ENCODE results near the gene CYP24A1.

The CYP24A1 gene

GRCh38 chr20:54119744-54120143, 54.0 kb downstream of the CYP24A1 start:
- TF ChIP-seq, protein P1, sequence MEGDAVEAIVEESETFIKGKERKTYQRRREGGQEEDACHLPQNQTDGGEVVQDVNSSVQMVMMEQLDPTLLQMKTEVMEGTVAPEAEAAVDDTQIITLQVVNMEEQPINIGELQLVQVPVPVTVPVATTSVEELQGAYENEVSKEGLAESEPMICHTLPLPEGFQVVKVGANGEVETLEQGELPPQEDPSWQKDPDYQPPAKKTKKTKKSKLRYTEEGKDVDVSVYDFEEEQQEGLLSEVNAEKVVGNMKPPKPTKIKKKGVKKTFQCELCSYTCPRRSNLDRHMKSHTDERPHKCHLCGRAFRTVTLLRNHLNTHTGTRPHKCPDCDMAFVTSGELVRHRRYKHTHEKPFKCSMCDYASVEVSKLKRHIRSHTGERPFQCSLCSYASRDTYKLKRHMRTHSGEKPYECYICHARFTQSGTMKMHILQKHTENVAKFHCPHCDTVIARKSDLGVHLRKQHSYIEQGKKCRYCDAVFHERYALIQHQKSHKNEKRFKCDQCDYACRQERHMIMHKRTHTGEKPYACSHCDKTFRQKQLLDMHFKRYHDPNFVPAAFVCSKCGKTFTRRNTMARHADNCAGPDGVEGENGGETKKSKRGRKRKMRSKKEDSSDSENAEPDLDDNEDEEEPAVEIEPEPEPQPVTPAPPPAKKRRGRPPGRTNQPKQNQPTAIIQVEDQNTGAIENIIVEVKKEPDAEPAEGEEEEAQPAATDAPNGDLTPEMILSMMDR (IDR thresholded peaks at IDR 0.05; ENCODE audit: low read depth, low read length, missing control alignments), result no peak
- DNase-seq (ENCODE audit: low read depth), result no peak

DNA sequence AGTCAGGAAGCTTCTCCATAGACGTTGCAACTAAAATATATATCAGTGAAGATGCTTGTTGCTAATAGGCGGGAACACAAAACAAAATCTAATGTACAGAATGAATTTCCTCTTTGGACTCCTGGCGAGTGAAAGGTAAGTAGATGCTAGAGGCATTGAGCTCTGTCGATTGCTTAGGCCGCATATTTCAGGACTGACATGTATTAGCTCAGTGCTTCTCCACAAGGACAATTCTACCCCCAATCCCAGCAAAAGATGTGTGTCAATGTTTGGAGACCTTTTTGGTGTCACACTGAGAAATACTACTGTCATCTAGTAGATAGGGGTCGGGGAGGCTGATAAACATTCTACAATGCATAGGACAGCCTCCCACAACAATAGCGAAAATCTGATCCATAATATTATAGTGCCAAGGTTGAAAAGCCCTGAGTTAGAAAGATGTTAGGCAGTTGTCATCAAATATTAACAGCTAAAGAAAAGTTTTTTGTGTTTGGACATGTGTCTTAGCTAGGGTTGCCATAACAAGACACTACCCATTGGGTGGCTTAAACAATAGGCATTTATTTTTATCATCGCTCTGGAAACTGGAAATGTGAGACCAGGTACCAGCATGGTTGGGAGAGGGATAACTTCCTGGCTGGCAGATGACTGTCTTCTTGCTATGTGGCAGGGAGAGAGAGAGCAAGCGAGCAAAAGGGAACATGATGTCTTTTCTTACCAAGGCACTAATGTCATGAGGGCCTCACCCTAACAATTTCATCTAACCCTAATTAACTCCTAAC, 55.4 kb downstream of the CYP24A1 start:
- TF ChIP-seq, protein P1 (IDR thresholded peaks at IDR 0.05; ENCODE audit: low read depth, low read length, missing control alignments), result no peak

More at GRCh38 chr20:54119744-54120143, 54.0 kb downstream of the CYP24A1 start:
- H3K4me3 ChIP-seq (ENCODE audit: low read depth, low read length), result no peak overlapping the region

GRCh38 chr20:54116550-54117235, 57.1 kb downstream of the CYP24A1 start:
- DNase-seq (ENCODE audit: low read depth), result no peak
- no peak overlapping the region for H3K4me3 ChIP-seq (ENCODE audit: low read depth, low read length)
- TF ChIP-seq, protein P1 (IDR thresholded peaks at IDR 0.05; ENCODE audit: low read depth, low read length, missing control alignments), result no peak

More for the DNA sequence above, 55.4 kb downstream of the CYP24A1 start:
- H3K4me3 ChIP-seq (ENCODE audit: low read depth, low read length), result no peak overlapping the region
- no peak for DNase-seq (ENCODE audit: low read depth)

GRCh38 chr20:54115172-54115854, 58.5 kb downstream of the CYP24A1 start:
- TF ChIP-seq, protein P1 (IDR thresholded peaks at IDR 0.05; ENCODE audit: low read depth, low read length, missing control alignments), result no peak
- no peak for DNase-seq (ENCODE audit: low read depth)
- no peak overlapping the region for H3K4me3 ChIP-seq (ENCODE audit: low read depth, low read length)

GRCh38 chr20:54114109-54114508, 59.7 kb downstream of the CYP24A1 start:
- H3K4me3 ChIP-seq (ENCODE audit: low read depth, low read length), result no peak overlapping the region
- DNase-seq (ENCODE audit: low read depth), result no peak
- TF ChIP-seq, protein P1 (IDR thresholded peaks at IDR 0.05; ENCODE audit: low read depth, low read length, missing control alignments), result no peak

DNA sequence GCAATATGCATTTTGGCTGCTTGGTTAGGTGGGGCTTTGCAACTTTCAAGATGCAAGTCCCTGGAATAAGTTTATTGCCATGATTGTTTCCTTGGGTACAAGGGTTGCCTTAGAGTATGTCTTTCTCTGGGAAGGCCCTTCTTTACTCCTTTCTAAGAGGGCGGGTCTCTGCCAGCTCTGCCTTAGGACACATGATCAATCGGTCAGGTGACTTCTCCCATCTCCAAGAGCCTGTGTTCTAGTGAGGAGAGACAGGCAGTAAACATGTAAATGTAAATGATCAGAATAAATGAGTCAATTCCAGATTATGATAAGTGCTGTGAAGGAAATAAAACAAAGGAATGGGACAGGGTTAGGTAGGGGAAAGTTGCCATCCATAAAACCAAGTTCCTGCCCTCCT, 60.2 kb downstream of the CYP24A1 start:
- DNase-seq (ENCODE audit: low read depth), result no peak
- TF ChIP-seq, protein P1 (IDR thresholded peaks at IDR 0.05; ENCODE audit: low read depth, low read length, missing control alignments), result no peak
- H3K4me3 ChIP-seq (ENCODE audit: low read depth, low read length), result no peak overlapping the region

Measured in GM12864 (cell line).